ENCODE results near the gene ATIC.

The ATIC gene

GRCh38 chr2:215363039-215363438, 51.2 kb downstream of the ATIC start:
- TF ChIP-seq CTCF (IDR thresholded peaks at IDR 0.05; ENCODE audit: borderline replicate concordance, insufficient read depth, low read depth, low read length): no peak
- H3K4me3 ChIP-seq (ENCODE audit: low read depth, low read length): no peak overlapping the region

GRCh38 chr2:215363461-215364156, 51.8 kb downstream of the ATIC start:
- no peak overlapping the region for H3K4me3 ChIP-seq (ENCODE audit: low read depth, low read length)
- no peak for TF ChIP-seq CTCF (IDR thresholded peaks at IDR 0.05; ENCODE audit: borderline replicate concordance, insufficient read depth, low read depth, low read length)

DNA sequence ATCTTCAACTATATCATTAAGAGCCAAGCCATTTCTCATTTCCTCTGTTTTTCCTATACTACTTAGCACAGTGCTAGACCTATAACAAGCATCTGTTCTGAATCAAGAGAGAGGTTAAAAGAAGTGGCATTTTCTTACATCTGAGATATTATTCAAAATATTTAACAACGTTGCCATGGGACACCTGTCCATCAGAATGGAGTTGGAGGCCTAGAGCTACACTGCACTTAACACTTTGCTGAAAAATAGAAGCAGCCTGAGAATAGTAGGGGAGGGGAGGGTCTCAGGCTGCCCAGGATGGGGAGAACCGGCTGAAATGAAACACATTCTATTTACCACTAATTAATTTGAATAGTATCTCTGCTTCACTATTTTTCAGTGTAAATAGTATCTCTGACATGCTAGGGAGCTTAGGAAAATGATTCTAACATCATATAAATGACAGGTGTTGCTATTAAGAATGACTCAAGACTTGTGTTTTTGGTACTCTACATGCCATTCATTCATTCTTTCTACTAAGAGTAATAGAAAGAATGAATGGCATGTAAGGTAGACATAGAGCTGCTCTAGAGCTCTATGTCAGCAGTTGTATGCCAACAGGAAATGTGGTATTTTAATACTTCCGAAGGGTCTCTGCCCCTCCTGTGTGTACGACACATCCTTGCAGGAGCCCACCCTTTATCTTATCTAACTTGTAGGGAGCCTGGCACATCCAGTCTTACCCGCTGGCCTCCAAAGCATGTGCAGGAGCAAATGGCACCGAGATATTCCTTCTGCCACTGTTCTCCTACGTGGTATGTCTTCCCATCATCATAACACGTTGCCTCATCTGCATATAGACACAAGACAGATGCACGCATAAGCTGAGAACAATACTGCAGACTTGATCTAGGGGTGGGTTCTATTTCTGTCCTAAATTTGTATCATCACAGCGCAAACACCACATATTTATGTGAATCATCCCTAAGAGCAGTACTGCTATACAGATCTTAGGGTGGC, 52.6 kb downstream of the ATIC start:
- no peak overlapping the region for H3K4me3 ChIP-seq (ENCODE audit: low read depth, low read length)
- TF ChIP-seq CTCF (IDR thresholded peaks at IDR 0.05; ENCODE audit: borderline replicate concordance, insufficient read depth, low read depth, low read length): no peak

- H3K4me3 ChIP-seq (ENCODE audit: low read depth, low read length): no peak overlapping the region
- no peak for TF ChIP-seq CTCF (IDR thresholded peaks at IDR 0.05; ENCODE audit: borderline replicate concordance, insufficient read depth, low read depth, low read length)
Measured at GRCh38 chr2:215365184-215365658, 53.4 kb downstream of the ATIC start.

DNA sequence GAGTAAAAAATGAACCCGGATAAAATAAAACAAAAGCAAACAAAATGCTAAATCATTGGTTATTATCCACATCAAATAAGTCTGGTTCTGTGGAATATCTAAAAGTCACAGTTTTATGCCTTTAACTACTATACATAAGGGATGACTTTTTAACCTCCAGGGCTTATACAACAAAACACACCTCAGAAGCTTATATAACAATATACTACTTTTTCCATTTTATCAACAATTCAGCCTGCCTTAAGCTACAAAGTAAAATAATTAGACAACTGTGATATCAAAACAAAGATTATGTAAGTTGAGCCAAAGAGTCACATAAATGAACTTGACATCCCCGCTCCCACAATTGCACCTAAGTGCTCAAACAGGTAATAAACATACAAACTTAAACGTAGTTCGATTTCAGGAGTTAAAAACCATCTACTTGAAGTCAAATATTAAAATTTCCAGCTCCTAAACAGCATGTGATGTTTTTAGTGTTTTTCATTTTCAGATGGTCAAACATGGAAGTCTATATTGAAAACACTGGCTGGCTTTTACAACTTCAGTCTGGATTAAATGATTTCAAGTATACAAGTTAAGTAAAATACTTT, 54.7 kb downstream of the ATIC start:
- TF ChIP-seq CTCF (IDR thresholded peaks at IDR 0.05; ENCODE audit: borderline replicate concordance, insufficient read depth, low read depth, low read length): no peak
- H3K4me3 ChIP-seq (ENCODE audit: low read depth, low read length): no peak overlapping the region

DNA sequence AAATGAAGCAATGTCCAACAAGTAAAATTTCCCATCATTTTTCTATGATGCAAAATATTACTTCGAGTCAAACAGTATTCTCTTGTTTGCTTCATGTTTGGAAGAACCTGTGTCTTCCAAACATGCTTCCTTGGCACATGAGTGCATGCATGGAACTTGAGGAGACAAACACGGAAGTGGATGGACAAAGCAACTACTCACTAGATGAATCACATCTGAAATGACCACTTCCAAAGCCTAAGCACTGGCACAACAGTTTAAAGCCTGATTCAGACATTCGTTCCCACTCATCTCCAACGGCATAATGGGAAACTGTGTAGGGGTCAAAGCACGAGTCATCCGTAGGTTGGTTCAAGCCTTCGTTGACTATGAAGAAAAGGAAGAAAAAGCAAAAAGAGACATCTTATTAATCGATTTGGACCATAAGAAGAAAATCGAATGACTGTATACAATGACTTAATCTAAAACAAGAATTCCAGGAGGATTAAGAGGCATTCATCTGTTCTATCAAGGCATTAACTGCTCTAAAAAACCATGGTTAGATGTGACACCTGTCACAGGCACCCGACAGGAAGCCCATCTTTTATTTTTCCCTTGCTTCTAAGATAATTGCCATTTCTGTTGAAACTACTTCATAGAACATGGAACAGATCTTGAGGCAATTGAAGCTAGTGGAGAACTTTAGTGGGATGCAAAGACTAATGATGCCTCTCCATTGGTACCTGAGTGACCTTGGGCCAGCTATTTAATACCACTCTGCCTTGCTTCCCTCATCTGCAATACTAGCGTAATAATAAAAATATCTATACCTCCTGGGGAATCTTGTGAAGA, 56.0 kb downstream of the ATIC start:
- TF ChIP-seq CTCF (IDR thresholded peaks at IDR 0.05; ENCODE audit: borderline replicate concordance, insufficient read depth, low read depth, low read length): no peak
- no peak overlapping the region for H3K4me3 ChIP-seq (ENCODE audit: low read depth, low read length)

Measured in GM12875 (cell line).